HepG2 (cell line): ENCODE results near the gene FNDC4. TPM values are rescaled to one million over a fixed set of nuclear protein-coding genes. Genes with fewer than 3 reads are reported as not detected.

Source experiments
- ARID4A ChIP-seq: sonication (generic); formaldehyde crosslinking; IDR thresholded peaks from 2 replicates; pipeline ENCODE4 v1.5.0; 2020; ENCODE audit warnings: mild to moderate bottlenecking, missing genetic modification reagents, borderline replicate concordance
- CCAR2 ChIP-seq: fragments of 200-400 bp; formaldehyde crosslinking; optimal IDR thresholded peaks from 2 replicates; pipeline ENCODE3; 2018; ENCODE audit warnings: low read depth, mild to moderate bottlenecking, low read length, moderate library complexity
- GRHL1 ChIP-seq: sonication (generic); formaldehyde crosslinking; conservative IDR thresholded peaks from 2 replicates; pipeline ENCODE4 v1.8.0; 2022; ENCODE audit warnings: missing genetic modification reagents
- GTF2F1 ChIP-seq: fragments of 150-350 bp; IDR thresholded peaks from 2 replicates; pipeline ENCODE4 v1.6.1; 2014; ENCODE audit warnings: low read length
- KDM5B ChIP-seq: sonication (generic); formaldehyde crosslinking; IDR thresholded peaks from 2 replicates; pipeline ENCODE4 v1.4.0; 2020; ENCODE audit warnings: missing genetic modification reagents, mild to moderate bottlenecking, borderline replicate concordance
- RERE ChIP-seq: IDR thresholded peaks from 2 replicates; pipeline ENCODE4 v1.6.1; 2016; ENCODE audit warnings: low read depth, missing genetic modification reagents, missing compliant biosample characterization
- RFXAP ChIP-seq: sonication (generic); formaldehyde crosslinking; IDR thresholded peaks from 2 replicates; pipeline ENCODE4 v1.4.0; 2020; ENCODE audit warnings: missing genetic modification reagents, borderline replicate concordance
- TARDBP ChIP-seq: sonication (generic); formaldehyde crosslinking; IDR thresholded peaks from 2 replicates; pipeline ENCODE4 v1.8.0; 2022; ENCODE audit warnings: mild to moderate bottlenecking, missing genetic modification reagents
- ZBTB8A ChIP-seq: sonication (generic); formaldehyde crosslinking; IDR thresholded peaks from 2 replicates; pipeline ENCODE4 v1.4.0; 2020; ENCODE audit warnings: mild to moderate bottlenecking, low read depth, missing genetic modification reagents, borderline replicate concordance
- ZFX ChIP-seq: sonication (generic); formaldehyde crosslinking; IDR thresholded peaks from 2 replicates; pipeline ENCODE4 v1.4.0; 2020; ENCODE audit warnings: mild to moderate bottlenecking, low read depth, missing genetic modification reagents, moderate library complexity
- ZFY ChIP-seq: sonication (generic); formaldehyde crosslinking; IDR thresholded peaks from 2 replicates; pipeline ENCODE4 v1.4.0; 2020; ENCODE audit warnings: missing genetic modification reagents
- ZMAT3 ChIP-seq: sonication (generic); formaldehyde crosslinking; conservative IDR thresholded peaks from 2 replicates; pipeline ENCODE4 v1.7.0; 2021; ENCODE audit warnings: missing genetic modification reagents
- ZNF24 ChIP-seq: fragments of 450-650 bp; IDR thresholded peaks from 2 replicates; pipeline ENCODE4 v1.6.1; 2017; ENCODE audit warnings: antibody characterized with exemption, mild to moderate bottlenecking
- ZNF431 ChIP-seq: sonication (generic); formaldehyde crosslinking; IDR thresholded peaks from 2 replicates; pipeline ENCODE4 v1.9.0; 2022; ENCODE audit warnings: missing genetic modification reagents, low read depth, mild to moderate bottlenecking, borderline replicate concordance
- ZNF543 ChIP-seq: sonication (generic); formaldehyde crosslinking; IDR thresholded peaks from 2 replicates; pipeline ENCODE4 v1.4.0; 2020; ENCODE audit warnings: mild to moderate bottlenecking, missing genetic modification reagents
- ZNF773 ChIP-seq: sonication (generic); formaldehyde crosslinking; IDR thresholded peaks from 2 replicates; pipeline ENCODE4 v1.4.0; 2020; ENCODE audit warnings: missing genetic modification reagents, borderline replicate concordance
- polyA plus RNA-seq, 8 experiments: library from polyadenylated mRNA; depleted of rRNA in 3 of 8; stranded (reverse) in 7 of 8; unstranded in 1 of 8; fragments of >200 nt; fragmentation: Illumina TruSeq in 4 of 8; extraction: Trizol in 4 of 8; gene quantifications; 2 replicates each; pipeline versions ENCODE4 v1.2.1 to v1.2.3, GENCODE V29; 2011 to 2016; ENCODE audit warnings: low read depth in 4 of 8, missing spikeins in 1 of 8, mixed read lengths in 1 of 8; ENCODE audit not compliant: insufficient read depth in 1 of 8
- total RNA-seq, 5 experiments: library from RNA; depleted of rRNA; stranded (reverse); fragments of >200 nt; fragmentation: Illumina TruSeq; extraction: Trizol; gene quantifications; 2 replicates each; pipeline ENCODE4 v1.2.3, GENCODE V29; 2016; ENCODE audit warnings: low read depth in 1 of 5

FNDC4 gene
- total and polyA plus RNA-seq, 2 of the 13 experiments (the other 11 are each of a cell fraction or from before 2014, with no cell fraction given), result 9.0 to 17.4 TPM

- peak; percentile 46; the same call in 1 of the 2 replicates for TF ChIP-seq RERE (CRISPR knock-in tag)
- TF ChIP-seq GRHL1 (CRISPR knock-in tag), result no peak
- TF ChIP-seq ZFY (CRISPR knock-in tag), result peak; percentile 40
- peak; percentile 77; the same call in 1 of the 2 replicates for TF ChIP-seq ZMAT3
- TF ChIP-seq RFXAP, result no peak
- 0 out of 2 replicates have a peak, but pooled peaks have one; percentile 8 for TF ChIP-seq ZNF431
- TF ChIP-seq ZNF24, result no peak
- peak; percentile 74; the same call in 1 of the 2 replicates for TF ChIP-seq KDM5B (CRISPR knock-in tag)
- no peak for TF ChIP-seq ZBTB8A (CRISPR knock-in tag)
- TF ChIP-seq ZFX (CRISPR knock-in tag), result peak; percentile 58
- TF ChIP-seq CCAR2, result no peak
- peak; percentile 99 for TF ChIP-seq ARID4A (CRISPR knock-in tag)
- TF ChIP-seq ZNF773, result no peak
- TF ChIP-seq TARDBP (CRISPR knock-in tag), result peak; percentile 82
- no peak for TF ChIP-seq ZNF543 (CRISPR knock-in tag)
- TF ChIP-seq GTF2F1, result no peak
These were observed 5.3 kb downstream of the FNDC4 start, which contains the start of gene IFT172 (continued) for GRCh38 chr2:27489498-27490397.
